Activated naive CD8-positive, alpha-beta T cell treated with anti-CD3 and anti-CD28 coated beads, Interleukin-2, amount 50 U/mL, for 16 hours (primary cell): ENCODE data around the gene CCN6.
A peak's percentile ranks its signal among the peaks of the same experiment; 100 is the strongest.
"Not testable (repeated sequence)": the region's sequence is repeated elsewhere in the genome, so short reads cannot be mapped to it uniquely, and the experiment has no call there.

ENCODE experiments used
- DNase-seq: peaks from one replicate; pipeline ENCODE4 v3.0.0-alpha.2; 2020; ENCODE audit warnings: low read depth, low spot score

CCN6 gene

DNA sequence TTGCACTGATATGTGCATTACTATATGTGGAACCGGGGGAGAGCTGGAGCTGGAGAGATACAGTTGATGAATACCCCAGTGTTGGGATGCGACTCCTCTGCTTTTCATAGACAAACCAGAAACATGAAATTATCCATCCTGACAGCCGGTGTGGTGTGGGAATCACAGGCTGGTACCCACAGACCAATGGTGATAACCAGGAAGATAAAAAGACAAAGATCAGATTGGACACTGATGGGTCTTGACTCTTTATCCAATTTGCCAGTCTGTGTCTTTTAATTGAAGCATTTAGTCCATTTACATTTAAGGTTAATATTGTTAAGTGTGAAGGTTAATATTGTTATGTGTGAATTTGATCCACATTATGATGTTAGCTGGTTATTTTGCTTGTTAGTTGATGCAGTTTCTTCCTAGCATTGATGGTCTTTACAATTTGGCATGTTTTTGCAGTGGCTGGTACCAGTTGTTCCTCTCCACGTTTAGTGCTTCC, 2.6 kb upstream of the CCN6 start:
- DNase-seq = not testable (repeated sequence)

DNA sequence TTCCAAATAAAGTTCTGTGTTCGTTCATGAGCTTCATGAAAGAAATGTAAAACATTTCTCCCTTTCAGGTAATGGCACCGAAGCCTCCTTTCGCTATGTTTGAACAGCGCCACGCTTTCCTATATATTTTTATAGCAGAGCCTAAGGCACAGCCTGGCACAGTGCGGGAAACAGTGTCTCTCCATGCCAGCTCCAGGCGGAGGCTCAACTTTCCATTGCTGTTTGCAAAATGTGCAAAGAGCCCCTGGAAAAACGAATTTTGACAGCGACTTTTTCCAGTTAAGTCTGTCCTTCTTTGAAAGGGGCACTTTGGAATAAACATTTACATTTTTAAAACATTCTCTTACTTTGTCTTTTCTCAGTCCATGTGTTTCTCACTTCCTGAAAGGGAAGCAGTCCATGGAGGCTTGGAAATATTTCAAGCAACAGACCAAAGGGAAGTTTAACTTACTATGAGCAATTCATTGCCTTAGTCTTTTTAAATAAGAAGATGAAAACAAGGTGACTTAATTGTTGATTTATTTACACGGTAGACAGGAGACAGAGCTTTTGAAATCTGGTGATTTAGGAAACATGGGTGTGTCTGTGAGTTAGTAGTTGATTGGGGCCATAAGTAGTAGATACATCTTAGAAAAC, 769 bp downstream of the CCN6 start:
- DNase-seq = no peak

DNA sequence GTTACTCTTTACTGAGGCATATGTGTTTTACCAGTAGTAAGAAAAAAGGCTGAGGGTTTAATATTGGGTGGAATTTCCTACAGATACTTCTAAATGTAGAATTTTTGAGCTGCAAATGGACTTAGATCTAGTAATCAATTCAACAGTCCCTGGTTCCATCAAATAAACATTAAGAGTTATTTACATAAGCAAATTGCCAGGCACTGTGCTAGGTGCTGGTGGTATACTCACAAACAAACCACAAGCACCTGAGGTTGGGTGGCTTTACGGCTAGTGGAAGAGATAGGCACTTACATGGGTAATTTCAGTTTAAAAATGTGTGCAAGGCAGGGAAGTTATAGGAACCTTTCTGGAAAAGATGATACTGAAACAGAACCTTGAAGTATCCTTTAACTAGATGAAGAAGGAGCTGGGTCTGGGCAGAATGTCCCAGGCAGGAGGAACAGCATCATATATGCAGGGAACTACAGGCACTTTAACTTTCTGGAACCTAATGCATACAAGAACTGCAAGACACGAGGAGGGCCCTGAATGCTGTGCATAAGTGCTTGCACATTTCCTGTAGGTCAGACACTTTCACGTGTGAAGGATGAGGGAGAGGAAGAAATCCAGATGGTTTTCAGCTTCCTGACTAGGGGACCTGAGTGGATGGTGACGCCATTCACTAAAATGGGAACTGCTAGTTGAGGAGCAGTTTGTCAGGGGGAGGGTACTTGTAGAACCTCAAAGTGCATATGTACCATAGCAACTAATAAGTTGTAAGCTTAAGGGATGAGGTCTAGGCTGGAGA, 4.5 kb downstream of the CCN6 start:
- DNase-seq = no peak

DNA sequence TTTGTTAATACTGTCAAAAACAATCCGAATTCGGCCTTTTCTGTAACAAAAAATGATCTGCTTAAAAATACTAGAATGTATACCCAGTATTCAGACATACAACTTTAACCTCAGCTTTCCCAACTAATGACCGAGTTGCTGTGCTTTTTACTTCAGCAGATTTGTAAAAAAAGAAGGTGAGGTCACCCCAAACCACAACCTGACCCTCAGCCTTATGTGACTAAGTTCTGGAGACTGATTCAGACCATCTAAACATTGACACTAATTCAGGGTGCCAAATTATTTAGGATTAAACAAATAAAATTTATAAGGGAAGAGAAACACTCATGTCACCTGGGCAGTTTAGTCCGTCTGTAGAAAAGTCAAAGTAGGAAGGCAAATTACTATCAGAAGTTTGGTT, 7.7 kb downstream of the CCN6 start:
- no peak for DNase-seq

DNA sequence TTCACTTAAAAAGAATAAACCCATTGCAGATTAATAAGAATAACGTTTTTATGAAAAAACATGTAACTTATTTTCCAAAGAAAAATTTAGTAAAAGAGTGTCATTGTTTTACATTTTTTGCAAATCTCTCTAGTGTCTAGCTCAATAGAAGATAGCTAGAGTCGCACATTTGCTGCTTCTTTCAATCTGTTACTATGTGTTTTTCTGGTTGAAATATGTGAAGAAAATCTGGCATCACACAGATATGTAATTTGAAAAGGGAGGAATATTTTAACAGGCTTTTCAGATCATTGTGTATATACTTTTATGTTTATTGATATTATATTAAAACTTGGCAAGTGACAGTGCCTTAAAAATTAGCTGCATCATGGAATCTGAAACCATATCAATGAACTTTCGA, 9.1 kb downstream of the CCN6 start:
- DNase-seq = no peak

DNA sequence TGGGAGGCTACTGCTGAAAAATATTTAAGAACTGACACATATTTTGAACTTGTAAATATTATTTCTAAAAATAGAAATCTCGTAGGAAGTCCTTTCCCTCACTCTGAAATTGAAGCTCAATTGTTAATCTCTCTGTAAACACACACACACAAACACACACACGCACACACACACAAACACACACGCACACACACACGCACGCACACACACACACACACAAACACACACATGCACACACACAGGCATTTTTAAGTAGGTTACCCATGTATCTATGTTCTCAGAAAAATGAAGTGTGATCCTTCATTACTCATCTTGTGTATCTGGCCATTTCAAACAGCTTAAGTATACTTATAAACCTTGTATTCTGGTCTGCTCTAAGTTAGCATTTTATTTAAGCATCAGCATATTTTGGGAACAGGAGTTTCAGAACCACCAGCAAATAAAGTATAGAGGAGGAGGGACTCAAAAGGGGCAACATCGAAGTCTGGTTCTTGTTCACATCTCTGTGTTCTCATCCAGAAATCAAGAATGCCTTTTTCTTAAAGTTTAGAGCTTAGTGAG, 11.6 kb downstream of the CCN6 start:
- no peak for DNase-seq

DNA sequence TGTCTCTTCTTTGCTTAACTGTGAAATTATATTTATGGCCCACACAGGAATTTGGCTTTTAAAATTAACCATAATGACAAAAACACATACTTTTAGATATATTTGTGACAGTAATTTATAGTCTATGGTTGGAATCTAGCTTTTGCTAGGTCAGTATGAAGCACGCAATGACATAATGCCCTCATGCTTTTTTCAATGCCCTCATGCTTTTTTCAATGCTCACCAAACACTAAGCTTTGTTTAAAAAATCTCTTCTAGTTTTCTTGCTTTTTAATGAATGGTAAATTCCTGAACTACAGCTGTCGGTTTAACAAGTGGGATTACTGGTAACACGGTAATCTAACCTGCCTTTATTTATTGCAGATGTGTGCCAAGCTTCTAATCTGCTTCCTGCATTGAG, 12.7 kb downstream of the CCN6 start:
- DNase-seq = no peak

DNA sequence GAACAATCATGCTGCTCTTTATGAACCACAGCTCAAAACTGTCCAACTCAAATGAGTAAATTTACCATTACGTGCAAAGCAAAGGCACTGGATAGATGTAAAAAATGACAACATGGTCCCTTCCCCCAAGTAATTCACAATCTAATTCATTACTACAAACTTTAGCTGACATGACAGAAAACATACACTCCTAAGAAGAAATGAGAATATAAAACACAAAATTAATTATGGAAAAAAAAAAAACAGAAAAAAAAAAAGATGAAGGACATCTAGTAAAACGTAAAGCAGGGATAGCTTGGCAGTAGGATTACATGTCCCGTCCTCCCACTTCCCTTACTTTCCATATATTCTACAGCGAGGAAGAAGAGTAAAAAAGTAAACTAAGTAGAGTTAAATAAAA, 27.7 kb downstream of the CCN6 start:
- DNase-seq = no peak

DNA sequence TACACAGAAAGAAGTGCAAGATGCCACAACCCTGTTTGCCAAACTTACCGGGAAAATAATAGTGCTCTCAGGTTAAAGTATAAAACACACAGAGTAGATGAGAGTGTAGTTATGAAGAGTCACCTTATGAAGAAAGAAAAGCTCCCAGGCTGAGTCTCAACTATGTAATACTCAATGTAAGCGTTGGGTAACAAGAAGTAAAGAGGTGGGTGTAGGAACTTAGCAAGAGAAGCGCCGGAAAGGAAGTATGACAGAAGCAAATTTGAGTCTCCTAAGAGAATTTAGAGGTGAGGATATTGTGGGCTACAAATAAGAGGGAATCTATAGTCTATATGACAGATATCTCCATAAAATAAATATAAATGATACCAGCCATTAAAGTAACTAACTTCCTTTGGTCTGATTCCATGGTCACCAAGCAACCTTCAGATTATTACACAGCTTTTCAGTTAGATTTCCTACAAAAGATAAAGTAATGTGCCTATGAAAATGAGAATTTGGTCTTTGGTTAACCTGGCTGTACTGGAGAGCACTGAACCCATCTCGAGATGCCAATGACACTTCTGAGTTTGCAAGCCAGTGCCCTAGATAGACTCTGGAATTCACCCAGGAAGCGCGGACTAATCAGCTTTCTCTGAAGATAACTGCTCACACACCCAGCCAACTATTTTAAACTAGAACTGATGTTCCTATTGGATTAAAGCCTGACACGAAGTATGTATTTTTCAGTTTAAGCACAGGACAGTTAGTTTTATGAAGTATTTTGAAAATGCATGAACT, 31.6 kb downstream of the CCN6 start:
- DNase-seq = no peak

DNA sequence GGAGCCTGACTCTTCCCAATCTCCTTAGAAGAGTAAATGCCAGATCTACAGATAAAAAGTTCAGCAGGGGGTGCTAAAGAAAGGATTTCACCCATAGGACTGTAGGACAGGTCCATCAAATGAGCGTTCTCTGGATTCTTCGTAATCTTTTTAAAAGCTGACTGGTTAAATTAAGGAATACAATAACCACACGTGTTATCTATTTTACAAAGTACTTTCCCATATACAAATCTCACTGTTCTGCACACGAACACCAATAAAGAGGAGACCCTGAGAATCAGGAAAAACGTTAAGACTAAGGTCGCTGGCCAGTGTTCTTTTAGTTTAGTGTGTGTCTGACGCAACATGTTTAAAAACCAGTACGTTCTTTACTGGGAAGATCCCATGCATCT, 32.8 kb downstream of the CCN6 start:
- no peak for DNase-seq

DNA sequence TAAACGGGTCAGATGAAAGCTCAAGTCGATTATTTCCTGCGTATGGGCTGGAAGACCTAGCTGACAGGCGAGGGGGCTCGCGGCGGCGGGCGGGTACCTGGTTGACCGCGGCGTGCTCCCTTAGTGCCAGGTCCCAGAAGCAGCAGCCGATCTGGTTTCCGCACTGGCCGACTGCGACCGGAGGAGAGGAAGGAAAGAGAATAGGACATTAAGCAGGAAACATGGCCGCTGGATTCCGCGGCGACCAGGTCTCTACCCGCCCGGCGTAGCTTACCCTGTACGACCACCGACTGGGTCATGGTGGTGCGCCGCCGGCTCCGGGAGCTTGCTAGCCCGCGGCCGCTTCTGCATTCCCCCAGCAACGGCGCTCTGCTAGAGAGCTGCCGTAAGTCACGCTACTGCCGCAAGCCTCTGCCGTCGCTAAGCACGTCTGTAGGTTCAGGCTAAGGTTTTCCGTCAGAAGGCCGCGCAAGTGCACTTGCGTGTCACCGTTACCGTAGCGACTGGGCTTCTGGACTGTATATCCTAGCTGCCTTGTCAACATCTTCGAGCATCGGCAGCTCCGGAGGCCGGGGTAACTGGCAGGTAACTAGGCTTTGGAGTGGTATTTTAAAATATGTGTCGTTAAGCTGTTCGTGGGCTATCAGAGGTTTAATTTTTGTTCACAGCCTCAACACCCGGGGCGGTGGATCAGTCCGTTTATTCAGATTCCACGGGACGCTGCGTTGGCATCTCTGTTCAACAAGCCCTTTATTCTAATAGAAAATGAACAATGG, 33.4 kb downstream of the CCN6 start, which contains the start of the genes FAM229B and TUBE1:
Gene FAM229B (plus strand): TSS at position 456 of the 776 bp plus-strand sequence. CDS start 11,693 bp downstream, outside the sequence.
Gene TUBE1 (minus strand): TSS at position 347 of the 776 bp plus-strand sequence. CDS start 48 bp downstream, at position 299.
- peak; percentile 80 for DNase-seq

DNA sequence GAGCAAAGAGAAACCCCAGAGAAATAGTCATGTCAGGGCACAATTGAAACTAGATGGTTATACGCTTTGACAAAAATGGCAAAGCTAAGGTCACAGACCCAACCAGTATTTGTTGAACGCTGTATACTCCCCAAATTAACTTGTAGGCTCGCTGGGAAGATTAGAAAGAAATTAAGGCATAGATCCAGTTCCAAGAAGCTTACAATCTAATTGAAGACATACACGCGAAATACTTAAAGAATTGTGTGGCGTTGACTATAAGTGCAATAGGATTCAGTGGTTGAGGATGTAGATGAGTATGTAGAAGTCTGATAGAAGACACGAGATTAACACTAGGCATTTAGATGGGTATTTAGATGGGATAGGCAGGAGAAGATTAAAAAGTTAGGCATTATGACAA, 34.0 kb downstream of the CCN6 start:
- DNase-seq = no peak

DNA sequence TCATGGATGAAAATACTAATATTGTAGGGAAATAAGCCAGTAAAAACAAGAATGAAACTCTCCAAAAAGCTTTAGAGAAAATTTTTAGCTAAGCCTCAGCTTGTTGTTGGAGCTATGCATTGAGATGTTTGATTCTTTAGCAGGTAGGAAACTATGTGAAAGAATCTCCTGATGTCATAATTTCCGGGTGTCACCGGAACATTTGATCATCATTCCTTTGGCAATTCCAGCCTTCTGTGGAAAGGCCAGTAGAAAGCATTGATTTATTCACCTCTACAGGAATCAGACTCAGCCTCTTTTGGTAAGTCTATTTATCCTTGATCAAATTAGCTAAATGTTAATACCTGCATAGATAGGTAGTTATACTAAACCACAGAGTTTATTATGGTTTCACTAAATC, 43.0 kb downstream of the CCN6 start:
- no peak for DNase-seq

DNA sequence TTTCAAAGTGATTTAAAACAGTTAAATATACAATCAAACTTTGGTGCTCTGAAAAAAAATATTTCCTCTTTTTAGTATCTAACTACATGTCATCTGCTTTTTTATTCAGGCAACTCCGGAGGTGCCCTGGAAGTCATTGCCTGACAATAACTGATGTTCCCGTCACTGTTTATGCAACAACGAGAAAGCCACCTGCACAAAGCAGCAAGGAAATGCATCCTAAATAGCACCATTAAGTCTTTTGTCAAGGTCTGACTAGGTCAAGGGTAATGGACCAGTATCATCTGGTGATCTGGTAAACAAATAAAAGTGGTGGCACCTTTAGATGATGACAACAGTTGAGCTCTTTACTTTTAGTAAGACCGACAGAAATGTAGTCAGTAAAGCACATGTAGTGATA, 46.7 kb downstream of the CCN6 start:
- DNase-seq = no peak

DNA sequence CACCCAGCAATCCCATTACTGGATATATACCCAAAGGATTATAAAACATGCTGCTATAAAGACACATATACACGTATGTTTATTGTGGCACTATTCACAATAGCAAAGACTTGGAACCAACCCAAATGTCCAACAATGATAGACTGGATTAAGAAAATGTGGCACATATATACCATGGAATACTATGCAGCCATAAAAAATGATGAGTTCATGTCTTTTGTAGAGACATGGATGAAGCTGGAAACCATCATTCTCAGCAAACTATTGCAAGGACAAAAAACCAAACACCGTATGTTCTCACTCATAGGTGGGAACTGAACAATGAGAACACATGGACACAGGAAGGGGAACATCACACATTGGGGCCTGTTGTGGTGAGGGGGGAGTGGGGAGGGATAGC, 52.1 kb downstream of the CCN6 start:
- not testable (repeated sequence) for DNase-seq

DNA sequence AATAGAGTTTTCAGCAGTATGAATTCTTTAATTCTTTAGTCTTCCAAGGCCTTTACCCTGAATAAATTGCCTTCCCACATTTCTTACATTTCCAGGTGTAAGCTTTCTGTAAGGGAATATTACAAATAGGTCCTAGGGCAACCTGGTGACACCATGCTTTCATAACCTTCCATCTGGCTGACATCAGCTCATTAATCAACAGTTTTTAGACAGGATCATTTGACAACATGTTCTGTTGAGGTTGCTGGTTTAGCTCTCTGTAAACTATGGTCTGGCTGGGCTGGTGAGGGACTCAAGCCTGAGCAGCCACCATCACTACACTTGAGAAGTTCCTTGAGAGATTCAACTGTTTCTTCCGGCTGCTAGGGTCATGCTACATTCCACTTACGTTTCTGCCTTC, 52.7 kb downstream of the CCN6 start:
- DNase-seq = no peak

DNA sequence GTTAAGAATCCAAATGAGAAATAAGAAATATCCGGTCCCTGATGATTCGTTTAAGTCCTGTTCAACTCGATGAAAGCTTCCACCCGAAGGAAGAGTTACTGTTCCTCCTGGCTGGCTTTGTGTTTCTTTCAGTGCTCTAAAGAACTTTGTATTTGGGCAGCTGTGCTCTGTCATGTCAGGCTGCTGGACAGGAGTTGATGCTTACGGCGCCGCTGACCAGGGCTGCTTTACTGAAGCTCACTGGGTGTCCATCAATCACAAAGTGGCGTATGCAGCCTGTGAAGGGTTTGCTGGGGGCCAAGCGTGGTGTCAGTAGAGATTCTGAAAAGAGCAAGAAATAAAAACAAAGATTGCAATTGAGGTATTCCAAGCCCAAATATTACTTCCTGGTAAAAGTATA, 55.4 kb downstream of the CCN6 start:
- no peak for DNase-seq

DNA sequence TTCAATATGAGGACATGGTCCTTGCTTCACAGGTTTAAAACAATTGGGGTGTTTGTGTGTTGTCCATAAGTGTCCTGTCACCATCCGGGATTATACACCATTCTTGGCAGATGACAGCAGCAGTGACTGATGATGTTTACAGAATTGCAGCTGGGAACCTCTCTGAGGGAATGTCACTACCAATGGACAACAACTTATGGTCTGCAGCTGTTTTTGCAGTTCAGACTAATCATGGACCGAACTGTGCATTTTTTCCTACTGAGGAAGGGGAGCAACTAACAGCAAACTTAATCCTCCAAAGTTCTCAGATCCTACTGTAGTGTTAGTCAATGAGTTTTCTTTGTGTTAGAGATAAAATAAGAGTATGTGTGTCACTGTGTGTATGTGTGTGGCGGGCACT, 59.5 kb downstream of the CCN6 start:
- no peak for DNase-seq

DNA sequence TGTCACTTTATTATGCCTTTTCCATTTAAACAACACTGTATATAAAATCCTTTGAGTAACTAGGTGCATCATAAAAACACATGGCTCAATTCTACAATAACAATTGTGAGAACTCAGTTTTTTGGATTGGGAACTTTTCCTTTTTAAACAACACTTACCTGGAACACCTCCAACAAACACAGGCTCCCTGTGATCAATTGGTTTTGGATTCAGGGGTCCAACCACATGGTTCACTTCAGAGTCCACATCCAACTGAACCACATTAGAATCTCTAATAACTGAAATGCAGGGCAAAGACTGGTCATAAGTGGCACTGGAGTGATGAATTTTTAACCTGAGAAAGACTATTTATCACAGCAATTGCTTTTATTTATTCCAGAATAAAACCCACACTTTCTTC, 60.0 kb downstream of the CCN6 start:
- no peak for DNase-seq

DNA sequence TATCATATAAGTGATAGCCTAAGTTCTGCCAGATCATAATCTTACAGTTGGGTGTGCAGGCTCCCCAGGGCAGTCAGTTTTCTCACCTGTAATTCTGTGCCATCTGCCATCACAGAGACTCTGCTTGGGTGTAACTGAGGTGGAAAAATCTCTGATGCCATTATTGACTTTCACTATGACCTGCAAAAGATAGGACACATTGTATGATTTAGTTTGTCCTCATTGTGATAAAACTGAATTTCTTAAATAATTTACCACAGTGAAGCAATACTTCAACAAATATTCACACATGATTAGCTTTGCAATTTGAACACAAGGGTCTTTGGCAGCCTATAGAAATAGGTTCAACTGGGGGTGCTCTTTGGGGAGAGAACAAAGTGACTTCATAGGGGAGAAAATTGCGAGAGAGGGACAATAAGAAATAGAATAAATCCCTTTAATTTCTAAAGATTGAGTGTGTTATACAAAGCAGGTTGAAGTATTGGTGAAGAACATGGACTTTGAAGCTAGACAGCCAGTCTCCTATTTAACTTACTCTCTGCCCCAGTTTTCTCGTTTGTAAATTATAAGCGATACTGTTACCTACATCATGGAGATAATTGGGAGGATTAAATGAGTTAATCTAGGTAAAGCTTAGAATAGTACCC, 60.8 kb downstream of the CCN6 start:
- no peak for DNase-seq

DNA sequence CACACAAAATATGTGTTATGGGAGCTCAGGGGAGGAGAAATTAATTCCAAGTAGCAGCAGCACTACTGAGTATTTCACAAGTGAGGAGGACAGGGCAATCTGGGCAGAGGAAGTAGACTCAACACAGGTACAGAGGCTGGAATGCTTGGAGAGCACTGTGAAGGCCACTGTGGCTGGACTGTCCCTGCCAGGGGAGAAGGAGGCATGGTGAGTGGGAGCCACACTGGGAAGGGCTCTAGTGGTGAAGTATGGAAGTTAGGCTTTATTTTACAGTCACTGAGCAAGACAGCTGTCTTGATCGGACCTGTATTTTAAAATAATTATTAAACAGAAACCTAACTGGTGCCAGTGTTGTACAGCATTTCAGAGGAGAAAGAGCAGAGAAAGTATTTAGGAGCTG, 62.3 kb downstream of the CCN6 start:
- no peak for DNase-seq
